Cardiac muscle cell (in vitro differentiated cells and primary cell): ENCODE results near the gene TRIM54. TPM values are rescaled to one million over a fixed set of nuclear protein-coding genes. Genes with fewer than 3 reads are reported as not detected.

Source experiments
- DNase-seq, 2 donors: peaks; one replicate each; pipeline versions ENCODE4 v3.0.0 to v3.0.0-alpha.2; 2010 to 2017; ENCODE audit warnings: low read depth in 1 of 2, low spot score in 1 of 2
- H3K27ac ChIP-seq: fragments of 200-600 bp; sonication (generic); 2 replicates; pipeline ENCODE4 v1.5.1; 2016
- H3K27me3 ChIP-seq: fragments of 200-600 bp; sonication (generic); 2 replicates; pipeline ENCODE4 v1.6.0; 2016; ENCODE audit warnings: control low read depth
- H3K36me3 ChIP-seq: fragments of 200-600 bp; sonication (generic); 2 replicates; pipeline ENCODE4 v1.5.1; 2016; ENCODE audit warnings: control low read depth
- H3K4me1 ChIP-seq: fragments of 200-600 bp; sonication (generic); 2 replicates; pipeline ENCODE4 v1.8.1; 2017; ENCODE audit warnings: low read depth, mild to moderate bottlenecking, mixed run types
- H3K4me3 ChIP-seq: fragments of 200-600 bp; sonication (generic); 2 replicates; pipeline ENCODE4 v1.5.1; 2016; ENCODE audit warnings: mild to moderate bottlenecking
- H3K9me3 ChIP-seq: fragments of 200-600 bp; sonication (generic); 2 replicates; pipeline ENCODE4 v1.5.1; 2017; ENCODE audit warnings: low read depth, mild to moderate bottlenecking, control low read depth
- CTCF ChIP-seq: IDR thresholded peaks from 2 replicates; pipeline ENCODE4 v1.5.1; 2012; ENCODE audit warnings: low read depth, mild to moderate bottlenecking, low read length
- polyA plus RNA-seq: library from polyadenylated mRNA; unstranded; fragments of >200 nt; fragmentation: Nextera tagmentation; extraction: Ambion mirVana; gene quantifications from 2 replicates; pipeline ENCODE4 v1.2.1, GENCODE V29; 2016
- total RNA-seq: library from RNA; depleted of rRNA; stranded (reverse); fragments of >200 nt; gene quantifications from 2 replicates; pipeline ENCODE4 v1.2.3, GENCODE V29; 2016

TRIM54 gene
- total RNA-seq (53.1 and 65.9 TPM in 2 replicates), polyA plus RNA-seq (41.6 and 46.7 TPM in 2 replicates)

GRCh38 chr2:27281855-27282559, at the start of gene TRIM54:
TRIM54 (plus strand) TSS chr2:27282429; CDS start chr2:27282732, 303 bp downstream.
- Histone ChIP-seq H3K27me3 (no peaks in the 10 kb centered on the region), H3K36me3 (no peaks in the 10 kb centered on the region), H3K4me1 (peaks cover 49% of the 10 kb centered on the region), H3K9me3 (no peaks in the 10 kb centered on the region), H3K4me3 (peak within 1 kb of the TSS; percentile 17), H3K27ac (peak within 1 kb of the TSS; percentile 97)
- DNase-seq, result peak in 1 of 2 donors; percentile 66
- no peak for TF ChIP-seq CTCF

GRCh38 chr2:27233341-27233740, 48.9 kb upstream of the TRIM54 start:
- TF ChIP-seq CTCF, result no peak
- H3K9me3 ChIP-seq, result no peaks in the 10 kb centered on the region
- peaks cover 56% of the 10 kb centered on the region for H3K36me3 ChIP-seq
- no peak overlapping the region for H3K27ac ChIP-seq
- H3K4me3 ChIP-seq, result no peak overlapping the region
- no peaks in the 10 kb centered on the region for H3K27me3 ChIP-seq
- no peak for DNase-seq
- no peaks in the 10 kb centered on the region for H3K4me1 ChIP-seq

- Histone ChIP-seq H3K9me3 (no peaks in the 10 kb centered on the region), H3K27me3 (no peaks in the 10 kb centered on the region), H3K4me3 (no peak overlapping the region), H3K4me1 (no peaks in the 10 kb centered on the region), H3K27ac (no peak overlapping the region), H3K36me3 (peaks cover 57% of the 10 kb centered on the region)
- no peak for DNase-seq
- TF ChIP-seq CTCF, result no peak
Observed at GRCh38 chr2:27236136-27236535, 46.1 kb upstream of the TRIM54 start.

- Histone ChIP-seq H3K27ac (no peak overlapping the region), H3K9me3 (no peaks in the 10 kb centered on the region), H3K27me3 (no peaks in the 10 kb centered on the region), H3K36me3 (peaks cover 58% of the 10 kb centered on the region), H3K4me3 (no peak overlapping the region), H3K4me1 (no peaks in the 10 kb centered on the region)
- TF ChIP-seq CTCF, result no peak
- no peak for DNase-seq
Observed at GRCh38 chr2:27236626-27237025, 45.6 kb upstream of the TRIM54 start.

- no peaks in the 10 kb centered on the region for H3K4me1 ChIP-seq
- peaks cover 57% of the 10 kb centered on the region for H3K36me3 ChIP-seq
- no peak for DNase-seq
- TF ChIP-seq CTCF, result no peak
- H3K27ac ChIP-seq, result no peak overlapping the region
- no peaks in the 10 kb centered on the region for H3K27me3 ChIP-seq
- H3K9me3 ChIP-seq, result no peaks in the 10 kb centered on the region
- H3K4me3 ChIP-seq, result no peak overlapping the region
Observed at GRCh38 chr2:27237341-27237945, 44.8 kb upstream of the TRIM54 start.
